Gastroesophageal sphincter (tissue), 4 donors: Measurements from ENCODE around the gene TEKT3. TPM values are rescaled to one million over a fixed set of nuclear protein-coding genes. Genes with fewer than 3 reads are reported as not detected.

Experiments used
- ATAC-seq: fragments of 150-250 bp; one replicate; pipeline ENCODE4 v1.9.1; 2016; ENCODE audit warnings: mild to moderate bottlenecking, moderate library complexity
- H3K27ac ChIP-seq, 4 donors: fragments of 200-600 bp; sonication (generic) in 3 of 4; 1 replicate in 3 of 4; 2 replicates in 1 of 4; pipeline ENCODE4 v1.5.1; 2016 to 2019
- H3K27me3 ChIP-seq: fragments of 200-600 bp; sonication (generic); one replicate; pipeline ENCODE4 v1.5.1; 2019
- H3K36me3 ChIP-seq, 2 donors: fragments of 200-600 bp; sonication (generic); one replicate each; pipeline ENCODE4 v1.5.1; 2019; ENCODE audit warnings: control low read depth in 1 of 2
- H3K4me1 ChIP-seq, 3 donors: fragments of 200-600 bp; sonication (generic); 1 replicate in 2 of 3; 2 replicates in 1 of 3; pipeline ENCODE4 v1.5.1; 2016 to 2019; ENCODE audit warnings: control low read depth in 2 of 3
- H3K4me3 ChIP-seq, 2 donors: fragments of 200-600 bp; sonication (generic); one replicate each; pipeline ENCODE4 v1.5.1; 2019; ENCODE audit warnings: mild to moderate bottlenecking in 1 of 2, moderate library complexity in 1 of 2
- H3K9me3 ChIP-seq, 3 donors: fragments of 200-600 bp; sonication (generic); one replicate each; pipeline ENCODE4 v1.5.1; 2017 to 2019; ENCODE audit warnings: control low read depth in 2 of 3
- EP300 ChIP-seq: sonication (generic); formaldehyde crosslinking; IDR thresholded peaks from one replicate; pipeline ENCODE4 v1.6.1; 2017; ENCODE audit warnings: antibody characterized with exemption, mild to moderate bottlenecking
- POLR2A ChIP-seq, 2 donors: fragments of 450-650 bp; IDR thresholded peaks; one replicate each; pipeline ENCODE4 v1.6.1; 2017; ENCODE audit warnings: antibody characterized with exemption in 2 of 2, mild to moderate bottlenecking in 2 of 2, moderate library complexity in 1 of 2
- POLR2AphosphoS5 ChIP-seq: sonication (generic); formaldehyde crosslinking; IDR thresholded peaks from one replicate; pipeline ENCODE4 v1.6.1; 2017; ENCODE audit warnings: antibody characterized with exemption
- WGBS, 2 donors: methylation state at CpG; one replicate each; pipeline ENCODE4 v1.1.5; 2018; ENCODE audit warnings: low coverage in 1 of 2; 5-methylcytosine and 5-hydroxymethylcytosine counted together
- total RNA-seq, 4 donors: library from RNA; depleted of rRNA; stranded (reverse); fragments of >200 nt; gene quantifications; one replicate each; pipeline ENCODE4 v1.1.0, GENCODE V29; 2016
- TF ChIP-seq, protein P1 (sequence below), 4 experiments: fragments of 200-600 bp in 2 of 4; fragments of 450-650 bp in 2 of 4; sonication (generic) in 1 of 4; IDR thresholded peaks; one replicate each; pipeline ENCODE4 v1.5.1; 2017 to 2019; ENCODE audit warnings: antibody characterized with exemption in 4 of 4, mild to moderate bottlenecking in 2 of 4, moderate library complexity in 2 of 4

Gene TEKT3
- total RNA-seq, 4 donors from 2014 or later: 2.6 TPM; not detected in 3

DNA sequence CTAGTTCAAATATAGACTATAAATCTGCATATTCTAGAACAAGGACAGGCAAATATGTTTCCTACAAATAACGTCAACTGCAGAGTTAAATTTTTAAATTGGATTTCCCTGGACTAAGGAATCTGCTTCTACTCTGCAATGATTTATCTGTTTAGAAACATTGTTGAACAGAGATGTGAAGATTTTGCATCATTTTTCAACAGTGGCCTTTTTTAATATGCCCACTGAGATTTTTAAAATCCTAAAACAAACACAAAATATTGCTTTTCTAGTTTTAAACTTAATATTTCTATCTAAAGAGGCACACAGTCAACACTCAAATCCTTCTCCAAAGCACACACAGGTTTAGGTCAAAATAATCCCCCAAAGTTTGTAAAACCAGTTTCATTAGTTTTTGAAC lies 52.5 kb downstream of the TEKT3 start:
- ATAC-seq: no peak

DNA sequence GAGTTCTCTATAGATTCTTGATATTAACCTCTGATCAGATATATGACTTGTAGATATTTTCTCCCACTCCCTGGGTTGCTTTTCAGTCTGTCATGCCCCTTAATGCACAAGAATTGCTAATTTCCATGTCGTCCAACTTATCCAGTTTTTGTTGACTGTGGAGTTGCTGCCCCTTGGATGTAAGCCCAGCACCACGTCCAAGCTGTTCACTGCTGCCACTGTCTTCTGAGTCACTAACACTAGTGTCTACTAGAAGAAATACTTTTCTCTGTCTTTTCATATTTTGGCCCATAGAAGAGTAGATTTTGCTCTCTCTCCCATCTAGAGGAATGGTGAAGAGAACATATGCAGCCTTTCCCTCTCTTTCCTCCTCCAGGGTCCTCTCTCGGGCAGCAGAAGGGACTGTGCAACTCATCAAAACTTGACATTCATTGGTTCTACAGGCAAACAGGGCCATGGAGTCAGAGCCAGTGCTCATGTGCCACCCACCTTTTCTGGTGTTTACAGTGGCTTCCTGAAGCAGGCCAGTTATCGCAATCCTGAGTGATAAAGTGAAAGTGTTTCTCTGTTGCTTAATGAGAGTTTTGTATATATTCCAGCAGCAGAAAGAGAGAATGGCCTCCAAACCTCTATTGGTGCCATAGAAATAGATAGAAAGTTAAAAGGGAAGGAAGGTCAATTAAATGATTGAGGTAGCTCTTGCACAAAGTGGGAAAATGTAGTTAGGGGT lies 53.7 kb downstream of the TEKT3 start:
- TF ChIP-seq, protein P1, sequence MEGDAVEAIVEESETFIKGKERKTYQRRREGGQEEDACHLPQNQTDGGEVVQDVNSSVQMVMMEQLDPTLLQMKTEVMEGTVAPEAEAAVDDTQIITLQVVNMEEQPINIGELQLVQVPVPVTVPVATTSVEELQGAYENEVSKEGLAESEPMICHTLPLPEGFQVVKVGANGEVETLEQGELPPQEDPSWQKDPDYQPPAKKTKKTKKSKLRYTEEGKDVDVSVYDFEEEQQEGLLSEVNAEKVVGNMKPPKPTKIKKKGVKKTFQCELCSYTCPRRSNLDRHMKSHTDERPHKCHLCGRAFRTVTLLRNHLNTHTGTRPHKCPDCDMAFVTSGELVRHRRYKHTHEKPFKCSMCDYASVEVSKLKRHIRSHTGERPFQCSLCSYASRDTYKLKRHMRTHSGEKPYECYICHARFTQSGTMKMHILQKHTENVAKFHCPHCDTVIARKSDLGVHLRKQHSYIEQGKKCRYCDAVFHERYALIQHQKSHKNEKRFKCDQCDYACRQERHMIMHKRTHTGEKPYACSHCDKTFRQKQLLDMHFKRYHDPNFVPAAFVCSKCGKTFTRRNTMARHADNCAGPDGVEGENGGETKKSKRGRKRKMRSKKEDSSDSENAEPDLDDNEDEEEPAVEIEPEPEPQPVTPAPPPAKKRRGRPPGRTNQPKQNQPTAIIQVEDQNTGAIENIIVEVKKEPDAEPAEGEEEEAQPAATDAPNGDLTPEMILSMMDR (IDR thresholded peaks at IDR 0.05): no peak
- TF ChIP-seq EP300: no peak
- no peak for TF ChIP-seq POLR2AphosphoS5
- TF ChIP-seq POLR2A (IDR thresholded peaks at IDR 0.05): no peak
- ATAC-seq: peak; percentile 66
- WGBS, 2 donors: 25 to 63% methylated on average over 1 to 3 of the region's 4 CpGs

More for the DNA sequence above, 52.5 kb downstream of the TEKT3 start:
- peaks cover 0 to 11% (median 0%) of the 10 kb centered on the region in 3 donors for H3K4me1 ChIP-seq
- H3K27ac ChIP-seq: no peak overlapping the region
- no peak overlapping the region for H3K4me3 ChIP-seq
- TF ChIP-seq EP300 (no peak), POLR2A (IDR thresholded peaks at IDR 0.05) (no peak), POLR2AphosphoS5 (no peak)
- TF ChIP-seq, protein P1 (IDR thresholded peaks at IDR 0.05): no peak
- WGBS, 2 donors: 54 to 69% methylated on average over 1 of the region's 1 CpG
- H3K36me3 ChIP-seq: no peaks in the 10 kb centered on the region
- no peaks in the 10 kb centered on the region for H3K27me3 ChIP-seq
- no peaks in the 10 kb centered on the region for H3K9me3 ChIP-seq

DNA sequence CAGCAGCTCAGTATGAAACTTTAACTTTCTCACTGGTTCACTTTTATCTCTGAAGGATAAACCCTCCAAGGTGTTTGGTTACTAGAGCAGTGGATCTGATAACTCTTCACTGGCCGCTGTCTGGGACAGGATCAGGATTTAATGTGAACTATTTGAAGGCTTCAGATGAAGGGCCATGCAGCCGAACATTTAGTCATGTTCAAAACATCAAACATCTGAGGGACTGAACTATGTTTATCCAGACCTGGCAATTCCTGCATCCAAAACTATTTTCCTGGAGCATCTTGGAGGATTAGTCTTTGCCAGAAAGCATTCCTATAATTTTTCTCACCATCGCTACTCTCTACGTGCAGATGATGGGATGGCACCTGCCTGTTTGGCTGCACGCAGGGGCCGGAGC lies 55.9 kb downstream of the TEKT3 start:
- H3K36me3 ChIP-seq: no peaks in the 10 kb centered on the region
- H3K4me3 ChIP-seq: no peak overlapping the region
- ATAC-seq: no peak
- H3K9me3 ChIP-seq: no peaks in the 10 kb centered on the region
- no peak for TF ChIP-seq POLR2AphosphoS5
- TF ChIP-seq EP300: no peak
- TF ChIP-seq, protein P1 (IDR thresholded peaks at IDR 0.05): no peak
- no peak for TF ChIP-seq POLR2A (IDR thresholded peaks at IDR 0.05)
- no peaks in the 10 kb centered on the region for H3K27me3 ChIP-seq
- no peak overlapping the region for H3K27ac ChIP-seq
- H3K4me1 ChIP-seq: peaks cover 0 to 11% (median 0%) of the 10 kb centered on the region in 3 donors
- WGBS, 2 donors: 66 to 68% methylated on average over 2 to 3 of the region's 6 CpGs

More for the DNA sequence above, 53.7 kb downstream of the TEKT3 start:
- H3K9me3 ChIP-seq: no peaks in the 10 kb centered on the region
- peak overlapping the region in 1 of 4 donors; percentile 27 for H3K27ac ChIP-seq
- H3K27me3 ChIP-seq: no peaks in the 10 kb centered on the region
- peaks cover 0 to 11% (median 0%) of the 10 kb centered on the region in 3 donors for H3K4me1 ChIP-seq
- no peak overlapping the region for H3K4me3 ChIP-seq
- H3K36me3 ChIP-seq: no peaks in the 10 kb centered on the region

DNA sequence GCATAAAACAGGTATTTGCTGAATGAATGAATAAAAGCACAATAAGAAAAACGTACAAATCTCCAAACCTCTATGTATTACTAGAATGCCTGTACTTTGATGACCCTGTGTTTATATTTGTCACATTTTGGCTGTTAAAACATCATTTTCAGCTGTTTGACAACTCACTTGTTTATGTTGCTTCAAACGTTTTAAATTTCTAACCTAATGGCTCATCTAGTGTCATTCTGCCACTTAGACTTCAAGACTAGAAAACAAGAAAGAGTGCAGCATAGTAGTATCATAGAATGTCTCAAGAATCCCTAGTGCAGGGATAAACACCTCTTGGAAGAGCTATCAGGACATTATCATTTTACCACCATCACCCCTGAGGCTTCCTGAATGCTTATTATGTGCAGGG lies 56.9 kb downstream of the TEKT3 start:
- 39 to 58% methylated on average over 2 of the region's 2 CpGs for WGBS, 2 donors
- Histone ChIP-seq H3K4me3 (no peak overlapping the region), H3K4me1 (peaks cover 0 to 11% (median 0%) of the 10 kb centered on the region in 3 donors), H3K9me3 (no peaks in the 10 kb centered on the region), H3K27me3 (no peaks in the 10 kb centered on the region), H3K27ac (no peak overlapping the region), H3K36me3 (no peaks in the 10 kb centered on the region)
- no peak for ATAC-seq
- no peak for TF ChIP-seq EP300
- TF ChIP-seq POLR2AphosphoS5: no peak
- TF ChIP-seq POLR2A (IDR thresholded peaks at IDR 0.05): no peak
- TF ChIP-seq, protein P1 (IDR thresholded peaks at IDR 0.05): no peak

DNA sequence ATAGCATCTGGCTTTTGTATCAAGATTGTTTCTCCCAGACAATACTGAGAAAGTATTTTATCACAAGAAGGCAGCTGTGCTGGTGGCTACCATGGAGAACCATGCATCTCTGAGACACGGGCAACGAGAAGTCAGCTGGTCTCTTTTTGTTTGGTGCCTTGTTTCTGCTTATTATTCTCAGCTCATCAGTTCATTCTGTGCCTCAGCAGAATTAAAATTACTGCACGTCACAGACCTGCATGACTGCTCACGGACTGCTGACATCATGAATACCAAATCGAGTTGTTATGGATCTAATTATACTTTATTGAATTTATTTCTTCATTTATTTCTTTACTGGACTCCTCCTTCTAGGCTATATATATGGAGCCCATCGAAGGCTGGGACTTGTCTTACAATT lies 57.3 kb downstream of the TEKT3 start:
- Histone ChIP-seq H3K4me1 (peaks cover 0 to 11% (median 0%) of the 10 kb centered on the region in 3 donors), H3K36me3 (no peaks in the 10 kb centered on the region), H3K4me3 (no peak overlapping the region), H3K9me3 (no peaks in the 10 kb centered on the region), H3K27ac (no peak overlapping the region), H3K27me3 (no peaks in the 10 kb centered on the region)
- ATAC-seq: no peak
- WGBS, 2 donors: 89 to 90% methylated on average over 6 of the region's 6 CpGs
- no peak for TF ChIP-seq POLR2A (IDR thresholded peaks at IDR 0.05)
- no peak for TF ChIP-seq EP300
- TF ChIP-seq, protein P1 (IDR thresholded peaks at IDR 0.05): no peak
- TF ChIP-seq POLR2AphosphoS5: no peak
